ENCODE data around the gene AQP1.

DNA sequence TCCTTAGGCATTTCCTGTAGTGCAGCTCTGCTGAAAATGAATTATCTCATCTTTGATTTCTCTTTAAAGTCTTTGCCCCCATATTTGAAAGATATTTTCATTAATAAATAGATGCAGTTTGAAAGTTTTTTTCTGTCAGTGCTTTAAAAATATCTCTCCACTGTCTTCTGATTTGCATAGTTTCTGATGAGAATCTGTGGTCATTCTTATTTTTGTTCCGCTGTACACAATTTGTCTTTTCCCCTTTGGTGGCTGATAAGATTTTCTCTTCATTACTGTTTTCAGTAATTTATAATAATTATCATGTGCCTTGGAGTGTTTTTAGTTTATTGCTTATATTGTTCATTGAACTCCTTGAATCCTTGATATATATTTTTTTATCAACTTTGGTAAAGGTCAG lies 45.1 kb downstream of the AQP1 start:
- no peak for TF ChIP-seq EP300 (IDR thresholded peaks at IDR 0.05; ENCODE audit: borderline replicate concordance in 1 of 2, control insufficient read depth in 1 of 2, low read depth in 2 of 2, low read length in 2 of 2)
- TF ChIP-seq, protein P1, sequence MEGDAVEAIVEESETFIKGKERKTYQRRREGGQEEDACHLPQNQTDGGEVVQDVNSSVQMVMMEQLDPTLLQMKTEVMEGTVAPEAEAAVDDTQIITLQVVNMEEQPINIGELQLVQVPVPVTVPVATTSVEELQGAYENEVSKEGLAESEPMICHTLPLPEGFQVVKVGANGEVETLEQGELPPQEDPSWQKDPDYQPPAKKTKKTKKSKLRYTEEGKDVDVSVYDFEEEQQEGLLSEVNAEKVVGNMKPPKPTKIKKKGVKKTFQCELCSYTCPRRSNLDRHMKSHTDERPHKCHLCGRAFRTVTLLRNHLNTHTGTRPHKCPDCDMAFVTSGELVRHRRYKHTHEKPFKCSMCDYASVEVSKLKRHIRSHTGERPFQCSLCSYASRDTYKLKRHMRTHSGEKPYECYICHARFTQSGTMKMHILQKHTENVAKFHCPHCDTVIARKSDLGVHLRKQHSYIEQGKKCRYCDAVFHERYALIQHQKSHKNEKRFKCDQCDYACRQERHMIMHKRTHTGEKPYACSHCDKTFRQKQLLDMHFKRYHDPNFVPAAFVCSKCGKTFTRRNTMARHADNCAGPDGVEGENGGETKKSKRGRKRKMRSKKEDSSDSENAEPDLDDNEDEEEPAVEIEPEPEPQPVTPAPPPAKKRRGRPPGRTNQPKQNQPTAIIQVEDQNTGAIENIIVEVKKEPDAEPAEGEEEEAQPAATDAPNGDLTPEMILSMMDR (IDR thresholded peaks at IDR 0.05 in 2 of 3, conservative IDR thresholded peaks at IDR 0.05 in 1 of 3; ENCODE audit: control insufficient read depth in 2 of 3, extremely low read depth in 1 of 3, insufficient read depth in 1 of 3, low read depth in 3 of 3, low read length in 3 of 3), result no peak
- no peak for TF ChIP-seq FOXM1 (IDR thresholded peaks at IDR 0.05; ENCODE audit: low read depth, low read length)
- no peak for TF ChIP-seq MTA2 (IDR thresholded peaks at IDR 0.05; ENCODE audit: low read depth)
- no peak for TF ChIP-seq RAD21 (IDR thresholded peaks at IDR 0.05; ENCODE audit: insufficient read depth, low read depth, low read length)
